Stimulated activated memory B cell treated with anti-CD40 and anti-IgM and Interleukin-4, amounts not matched to agents 10 μg/mL and 1 μg/mL and 100 μg/mL, for 72 hours (primary cell): ENCODE measurements around the gene ZNF562.
"Not testable (repeated sequence)": the region's sequence is repeated elsewhere in the genome, so short reads cannot be mapped to it uniquely, and the experiment has no call there.

Experiments used
- ATAC-seq: fragments of 150-1000 bp; cut with Tn5 transposase; 2 replicates; pipeline ENCODE4 v1.10.0; 2021
- H3K27ac Mint-ChIP-seq: one replicate; pipeline ENCODE4 v1.8.0; 2022; ENCODE audit warnings: mild to moderate bottlenecking, mixed read lengths
- H3K27me3 Mint-ChIP-seq: one replicate; pipeline ENCODE4 v1.8.0; 2022; ENCODE audit warnings: mixed read lengths
- H3K36me3 Mint-ChIP-seq: one replicate; pipeline ENCODE4 v1.8.0; 2022; ENCODE audit warnings: mixed read lengths
- H3K4me1 Mint-ChIP-seq: one replicate; pipeline ENCODE4 v1.8.0; 2022; ENCODE audit warnings: mixed read lengths
- H3K4me3 Mint-ChIP-seq: one replicate; pipeline ENCODE4 v1.8.0; 2022; ENCODE audit warnings: mild to moderate bottlenecking, moderate library complexity, mixed read lengths
- H3K9me3 Mint-ChIP-seq: one replicate; pipeline ENCODE4 v1.8.0; 2022; ENCODE audit warnings: mixed read lengths

ZNF562 gene

DNA sequence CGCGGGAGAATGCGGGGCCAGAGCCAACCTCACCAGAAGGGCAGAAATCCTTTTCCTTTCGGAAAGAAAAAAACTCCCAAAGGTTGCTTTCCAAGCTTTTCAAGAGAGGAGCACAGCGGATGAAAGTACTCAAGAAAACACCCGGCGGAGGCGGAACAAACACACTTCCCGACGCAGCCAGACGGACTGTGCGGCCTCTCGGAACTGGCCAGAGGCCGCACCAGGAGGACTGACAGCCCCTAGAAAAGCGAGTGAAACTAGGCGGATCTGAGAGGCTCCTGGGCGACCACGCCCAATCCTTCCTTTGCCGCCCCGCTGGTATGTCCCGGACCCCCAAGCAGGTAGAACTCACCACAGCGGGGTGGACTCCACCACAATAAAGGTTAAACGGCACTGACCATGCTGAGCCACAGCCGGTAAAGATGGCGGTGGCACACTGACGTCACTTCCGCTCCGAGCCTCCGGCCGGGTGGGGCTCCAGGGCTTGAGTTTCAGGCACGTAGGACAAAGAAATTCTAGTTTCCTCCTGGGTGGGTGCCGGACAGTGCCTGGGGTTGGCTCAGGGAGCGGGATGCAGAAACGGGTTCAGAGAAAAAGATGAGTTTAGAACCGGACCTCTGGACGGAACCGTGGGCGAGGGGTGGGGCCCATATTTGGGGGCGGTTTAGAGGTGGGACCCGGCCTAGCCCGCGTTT, at the start of gene ZNF562:
ZNF562 (minus strand) TSS at position 438 of the 695 bp plus-strand sequence. CDS start 14,356 bp downstream, outside the sequence.
- ATAC-seq, result peak; percentile 94
- Mint-ChIP-seq H3K27me3 (no peaks in the 10 kb centered on the region), H3K27ac (peak within 1 kb of the TSS; percentile 100), H3K36me3 (peaks cover 50% of the 10 kb centered on the region), H3K4me3 (peak within 1 kb of the TSS; percentile 99), H3K4me1 (peaks cover 33% of the 10 kb centered on the region), H3K9me3 (peaks cover 17% of the 10 kb centered on the region)

DNA sequence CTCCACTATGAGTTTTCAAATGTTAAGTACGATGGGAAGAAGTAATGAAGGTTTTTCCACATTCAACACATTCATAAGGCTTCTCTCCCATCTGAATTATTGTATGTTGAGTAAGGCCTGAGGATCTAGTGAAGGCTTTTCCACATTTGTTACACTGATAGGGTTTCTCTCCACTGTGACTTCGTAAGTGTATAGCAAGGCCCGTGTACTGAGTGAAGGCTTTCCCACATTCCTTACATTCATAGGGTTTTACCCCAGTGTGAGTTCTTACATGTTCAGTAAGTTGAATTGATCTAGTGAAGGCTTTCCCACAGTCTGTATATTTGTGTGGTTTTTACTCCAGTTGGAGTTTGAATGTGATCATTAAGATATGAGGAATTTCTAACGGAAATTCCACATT, 49.3 kb upstream of the ZNF562 start:
- Mint-ChIP-seq H3K9me3 (peaks cover 11% of the 10 kb centered on the region), H3K4me3 (no peak overlapping the region), H3K27ac (no peak overlapping the region), H3K4me1 (peaks cover 8% of the 10 kb centered on the region), H3K36me3 (peaks cover 4% of the 10 kb centered on the region), H3K27me3 (no peaks in the 10 kb centered on the region)
- no peak for ATAC-seq

DNA sequence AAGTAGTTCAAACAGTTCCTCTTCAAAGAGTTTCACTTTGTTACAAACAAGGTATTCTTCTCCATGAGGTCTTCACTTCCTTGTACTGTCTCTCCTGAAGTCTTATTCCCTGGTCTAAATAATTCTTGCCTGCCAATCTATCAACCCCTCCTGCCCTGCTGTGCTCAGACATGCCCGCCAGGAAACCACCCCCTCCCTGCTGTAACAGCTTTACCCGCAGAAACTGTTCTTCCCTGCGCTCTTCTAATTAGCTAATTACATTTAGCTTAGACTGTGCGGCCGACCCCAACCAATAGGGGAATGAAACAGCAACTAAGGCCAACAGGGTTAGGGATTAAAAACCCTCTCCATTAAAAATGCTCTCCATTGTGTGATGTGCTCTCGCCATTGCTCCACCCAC, 47.0 kb upstream of the ZNF562 start:
- H3K27ac Mint-ChIP-seq, result peak overlapping the region; percentile 66
- H3K27me3 Mint-ChIP-seq, result peaks cover 19% of the 10 kb centered on the region
- peaks cover 4% of the 10 kb centered on the region for H3K36me3 Mint-ChIP-seq
- H3K4me3 Mint-ChIP-seq, result peak overlapping the region; percentile 25
- no peak for ATAC-seq
- H3K9me3 Mint-ChIP-seq, result peaks cover 14% of the 10 kb centered on the region
- H3K4me1 Mint-ChIP-seq, result peaks cover 8% of the 10 kb centered on the region

DNA sequence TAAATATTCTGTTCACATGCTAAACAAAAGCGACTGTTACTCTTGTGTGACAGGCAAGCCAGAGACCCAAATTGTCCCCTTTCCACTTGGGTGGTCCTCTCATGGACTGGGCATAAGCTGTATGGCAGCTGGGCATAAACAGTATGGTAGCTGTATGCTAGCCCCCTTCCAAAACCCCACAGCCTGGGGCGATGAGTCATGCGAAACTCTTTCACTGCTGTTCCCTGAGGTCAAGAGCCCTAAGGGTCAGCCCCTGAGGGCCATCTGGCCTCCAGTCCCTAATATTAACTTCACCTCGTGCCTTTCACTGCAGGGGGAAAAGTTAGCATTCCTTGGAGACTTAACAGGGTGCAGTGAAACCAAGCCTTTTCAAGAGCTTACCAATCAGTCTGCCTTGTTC, 45.6 kb upstream of the ZNF562 start:
- no peak for ATAC-seq
- peaks cover 21% of the 10 kb centered on the region for H3K27me3 Mint-ChIP-seq
- peaks cover 14% of the 10 kb centered on the region for H3K9me3 Mint-ChIP-seq
- H3K4me3 Mint-ChIP-seq, result no peak overlapping the region
- peaks cover 4% of the 10 kb centered on the region for H3K36me3 Mint-ChIP-seq
- no peak overlapping the region for H3K27ac Mint-ChIP-seq
- peaks cover 8% of the 10 kb centered on the region for H3K4me1 Mint-ChIP-seq

DNA sequence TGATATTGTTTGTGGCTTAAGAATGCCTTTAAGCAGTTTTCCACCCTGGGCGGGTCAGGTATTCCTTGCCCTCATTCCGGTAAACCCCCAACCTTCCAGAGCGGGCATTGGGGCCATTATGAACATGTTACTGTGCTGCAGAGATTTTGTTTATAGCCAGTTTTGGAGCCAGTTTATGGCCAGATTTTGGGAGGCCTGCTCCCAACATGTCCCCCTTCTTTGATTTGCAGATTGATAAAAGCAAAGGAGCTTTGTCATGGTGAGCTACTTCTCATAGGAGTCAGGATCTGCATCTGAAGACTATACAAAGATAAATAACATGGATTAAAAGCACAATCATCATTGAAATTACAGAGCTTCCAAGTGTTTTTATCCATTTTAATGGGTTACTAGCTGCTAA, 36.9 kb upstream of the ZNF562 start:
- Mint-ChIP-seq H3K9me3 (peaks cover 15% of the 10 kb centered on the region), H3K27ac (no peak overlapping the region), H3K4me3 (no peak overlapping the region), H3K4me1 (no peaks in the 10 kb centered on the region), H3K36me3 (peaks cover 12% of the 10 kb centered on the region), H3K27me3 (peaks cover 1% of the 10 kb centered on the region)
- no peak for ATAC-seq

DNA sequence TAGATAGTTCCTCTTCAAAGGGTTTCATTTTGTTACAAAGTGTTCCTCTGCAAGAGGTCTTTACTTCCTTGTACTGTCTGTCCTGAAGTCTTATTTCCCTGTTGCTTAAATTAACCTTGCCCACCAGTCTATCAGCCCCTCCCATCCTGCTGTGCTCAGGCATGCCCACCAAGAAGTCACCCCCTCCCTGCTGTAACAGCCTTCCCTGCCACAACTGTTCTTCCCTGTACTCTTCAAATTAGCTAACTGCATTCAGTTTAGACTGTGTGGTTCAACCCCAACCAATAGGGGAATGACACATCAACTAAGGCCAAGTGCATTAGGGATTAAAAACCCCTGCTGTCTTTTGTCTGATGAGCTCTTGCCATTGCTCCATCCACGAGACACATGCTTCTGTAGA, 34.4 kb upstream of the ZNF562 start:
- no peak overlapping the region for H3K27ac Mint-ChIP-seq
- H3K4me3 Mint-ChIP-seq, result no peak overlapping the region
- peaks cover 15% of the 10 kb centered on the region for H3K9me3 Mint-ChIP-seq
- no peak for ATAC-seq
- H3K36me3 Mint-ChIP-seq, result peaks cover 12% of the 10 kb centered on the region
- H3K27me3 Mint-ChIP-seq, result no peaks in the 10 kb centered on the region
- H3K4me1 Mint-ChIP-seq, result no peaks in the 10 kb centered on the region

DNA sequence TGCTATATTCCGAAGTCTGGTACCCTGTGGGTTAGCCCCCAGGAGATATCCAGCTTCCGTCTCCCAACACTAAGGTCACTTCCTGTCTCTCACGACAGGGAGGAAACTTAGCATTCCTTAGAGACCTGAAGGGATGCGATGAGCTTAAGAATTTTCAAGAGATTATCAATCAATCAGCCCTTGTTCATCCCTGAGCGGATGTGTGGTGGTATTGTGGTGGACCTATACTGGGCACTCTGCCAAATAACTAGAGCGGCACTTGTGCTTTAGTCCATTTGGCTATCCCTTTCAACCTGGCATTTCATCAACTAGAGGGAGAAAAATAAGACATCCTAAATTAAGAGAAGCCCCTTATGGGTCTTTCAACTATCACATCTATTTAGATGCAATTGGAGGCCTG, 30.9 kb upstream of the ZNF562 start:
- no peaks in the 10 kb centered on the region for H3K4me1 Mint-ChIP-seq
- H3K27me3 Mint-ChIP-seq, result no peaks in the 10 kb centered on the region
- no peak overlapping the region for H3K4me3 Mint-ChIP-seq
- H3K36me3 Mint-ChIP-seq, result no peaks in the 10 kb centered on the region
- ATAC-seq, result no peak
- no peak overlapping the region for H3K27ac Mint-ChIP-seq
- H3K9me3 Mint-ChIP-seq, result peaks cover 8% of the 10 kb centered on the region

DNA sequence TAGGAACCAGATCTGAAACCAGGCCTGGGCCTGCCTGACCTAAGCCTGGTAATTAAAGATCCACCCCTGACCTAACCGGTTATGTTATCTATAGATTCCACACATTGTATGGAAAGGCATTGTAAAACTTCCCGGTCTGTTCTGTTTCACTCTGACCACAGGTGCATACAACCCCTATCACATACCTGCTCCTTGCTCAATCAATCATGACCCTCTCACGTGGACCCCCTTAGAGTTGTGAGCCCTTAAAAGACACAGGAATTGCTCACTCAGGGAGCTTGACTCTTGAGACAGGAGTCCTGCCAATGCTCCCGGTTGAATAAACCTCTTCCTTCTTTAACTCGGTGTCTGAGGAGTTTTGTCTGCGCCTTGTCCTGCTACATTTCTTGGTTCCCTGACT, 27.3 kb upstream of the ZNF562 start:
- no peak overlapping the region for H3K4me3 Mint-ChIP-seq
- H3K36me3 Mint-ChIP-seq, result no peaks in the 10 kb centered on the region
- no peak overlapping the region for H3K27ac Mint-ChIP-seq
- H3K27me3 Mint-ChIP-seq, result no peaks in the 10 kb centered on the region
- no peak for ATAC-seq
- peaks cover 8% of the 10 kb centered on the region for H3K9me3 Mint-ChIP-seq
- no peaks in the 10 kb centered on the region for H3K4me1 Mint-ChIP-seq

DNA sequence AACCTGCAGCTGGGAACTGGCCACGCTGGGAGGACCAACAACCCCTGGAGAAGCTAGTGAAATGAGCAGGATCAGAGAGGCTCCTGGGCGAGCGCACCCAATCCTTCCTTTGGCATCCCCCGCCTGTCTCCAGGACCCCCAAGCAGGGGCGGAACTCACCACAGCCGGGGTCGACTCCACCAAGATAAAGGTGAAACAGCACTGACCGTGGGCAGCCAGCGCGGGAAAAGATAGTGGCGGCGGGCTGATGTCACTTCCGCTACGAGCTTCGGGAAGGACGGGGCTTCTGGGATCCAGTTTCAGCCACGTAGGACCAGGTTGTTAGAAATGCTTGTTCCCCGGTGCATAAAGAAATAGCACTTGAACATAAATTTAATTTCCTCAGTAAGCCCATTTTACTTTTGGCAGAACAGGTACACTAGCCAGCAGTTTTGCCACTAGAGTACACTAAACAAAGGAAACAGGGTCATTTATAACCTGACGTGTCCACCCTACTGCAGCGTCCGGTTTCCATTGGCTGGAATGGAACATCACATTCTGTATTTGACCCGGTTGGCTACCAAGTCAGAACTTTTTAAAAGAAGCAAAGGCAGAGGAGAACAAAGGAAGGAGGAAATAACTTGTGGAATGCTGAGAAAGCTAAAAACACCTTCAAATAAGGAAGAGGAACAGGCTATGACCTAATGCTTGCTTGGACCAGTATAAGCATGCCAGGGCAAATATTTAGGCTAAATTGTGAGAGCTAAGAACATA, 25.5 kb upstream of the ZNF562 start:
- H3K36me3 Mint-ChIP-seq, result no peaks in the 10 kb centered on the region
- H3K4me1 Mint-ChIP-seq, result no peaks in the 10 kb centered on the region
- ATAC-seq, result no peak
- no peak overlapping the region for H3K4me3 Mint-ChIP-seq
- H3K9me3 Mint-ChIP-seq, result peaks cover 8% of the 10 kb centered on the region
- H3K27me3 Mint-ChIP-seq, result no peaks in the 10 kb centered on the region
- no peak overlapping the region for H3K27ac Mint-ChIP-seq

DNA sequence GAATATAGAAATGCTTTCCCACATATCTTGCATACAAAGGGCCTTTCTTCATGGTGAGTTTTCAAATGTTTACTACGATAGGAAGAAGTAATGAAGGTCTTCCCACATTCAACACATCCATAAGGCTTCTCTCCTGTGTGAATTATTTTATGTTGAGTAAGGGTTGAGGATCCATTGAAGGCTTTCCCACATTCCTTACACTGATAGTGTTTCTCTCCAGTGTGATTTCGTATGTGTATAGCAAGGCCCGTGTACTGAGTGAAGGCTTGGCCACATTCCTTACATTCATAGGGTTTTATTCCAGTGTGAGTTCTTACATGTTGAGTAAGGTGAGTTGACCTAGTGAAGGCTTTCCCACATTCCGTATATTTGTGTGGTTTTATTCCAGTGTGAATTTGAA, 15.4 kb upstream of the ZNF562 start:
- peaks cover 21% of the 10 kb centered on the region for H3K9me3 Mint-ChIP-seq
- H3K4me3 Mint-ChIP-seq, H3K27ac Mint-ChIP-seq, H3K36me3 Mint-ChIP-seq, H3K27me3 Mint-ChIP-seq, ATAC-seq, H3K4me1 Mint-ChIP-seq: not testable (repeated sequence)

DNA sequence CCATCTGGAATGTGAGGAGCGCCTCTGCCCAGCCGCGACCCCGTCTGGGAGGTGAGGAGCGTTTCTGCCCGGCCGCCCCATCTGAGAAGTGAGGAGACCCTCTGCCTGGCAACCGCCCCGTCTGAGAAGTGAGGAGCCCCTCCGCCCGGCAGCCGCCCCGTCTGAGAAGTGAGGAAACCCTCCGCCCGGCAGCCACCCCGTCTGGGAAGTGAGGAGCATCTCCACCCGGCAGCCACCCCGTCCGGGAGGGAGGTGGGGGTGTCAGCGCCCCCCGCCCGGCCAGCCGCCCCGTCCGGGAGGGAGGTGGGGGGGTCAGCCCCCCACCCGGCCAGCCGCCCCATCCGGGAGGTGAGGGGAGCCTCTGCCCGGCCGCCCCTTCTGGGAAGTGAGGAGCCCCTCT, 5.1 kb upstream of the ZNF562 start:
- not testable (repeated sequence) for ATAC-seq

DNA sequence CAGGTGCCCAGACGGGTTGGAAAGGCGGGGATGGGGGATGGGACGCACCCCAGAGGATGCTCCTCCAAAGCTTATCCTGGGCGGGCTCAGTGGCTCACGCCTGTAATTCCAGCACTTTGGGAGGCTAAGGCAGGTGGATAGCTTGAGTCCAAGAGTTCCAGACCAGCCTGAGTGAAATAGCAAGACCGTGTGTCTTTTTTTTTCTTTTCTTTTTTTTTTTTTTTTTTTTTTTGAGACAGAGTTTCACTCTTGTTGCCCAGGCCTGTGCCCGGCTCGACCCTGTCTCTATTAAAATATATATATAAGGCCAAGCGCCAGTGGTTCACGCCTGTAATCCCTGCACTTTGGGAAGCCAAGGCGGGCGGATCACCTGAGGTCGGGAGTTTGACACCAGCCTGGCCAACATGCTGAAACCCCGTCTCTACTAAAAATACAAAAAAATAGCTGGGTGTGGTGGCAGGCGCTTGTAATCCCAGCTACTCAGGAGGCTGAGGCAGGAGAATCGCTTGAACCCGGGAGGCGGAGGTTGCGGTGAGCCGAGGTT, 530 bp upstream of the ZNF562 start:
- H3K4me3 Mint-ChIP-seq, result peak overlapping the region; percentile 99
- H3K9me3 Mint-ChIP-seq, result peaks cover 16% of the 10 kb centered on the region
- not testable (repeated sequence) for H3K27me3 Mint-ChIP-seq, ATAC-seq
- peaks cover 29% of the 10 kb centered on the region for H3K4me1 Mint-ChIP-seq
- peaks cover 43% of the 10 kb centered on the region for H3K36me3 Mint-ChIP-seq
- peak overlapping the region; percentile 100 for H3K27ac Mint-ChIP-seq

More for the DNA sequence above, 5.1 kb upstream of the ZNF562 start:
- not testable (repeated sequence) for H3K9me3 Mint-ChIP-seq, H3K27ac Mint-ChIP-seq, H3K36me3 Mint-ChIP-seq, H3K27me3 Mint-ChIP-seq, H3K4me1 Mint-ChIP-seq, H3K4me3 Mint-ChIP-seq

DNA sequence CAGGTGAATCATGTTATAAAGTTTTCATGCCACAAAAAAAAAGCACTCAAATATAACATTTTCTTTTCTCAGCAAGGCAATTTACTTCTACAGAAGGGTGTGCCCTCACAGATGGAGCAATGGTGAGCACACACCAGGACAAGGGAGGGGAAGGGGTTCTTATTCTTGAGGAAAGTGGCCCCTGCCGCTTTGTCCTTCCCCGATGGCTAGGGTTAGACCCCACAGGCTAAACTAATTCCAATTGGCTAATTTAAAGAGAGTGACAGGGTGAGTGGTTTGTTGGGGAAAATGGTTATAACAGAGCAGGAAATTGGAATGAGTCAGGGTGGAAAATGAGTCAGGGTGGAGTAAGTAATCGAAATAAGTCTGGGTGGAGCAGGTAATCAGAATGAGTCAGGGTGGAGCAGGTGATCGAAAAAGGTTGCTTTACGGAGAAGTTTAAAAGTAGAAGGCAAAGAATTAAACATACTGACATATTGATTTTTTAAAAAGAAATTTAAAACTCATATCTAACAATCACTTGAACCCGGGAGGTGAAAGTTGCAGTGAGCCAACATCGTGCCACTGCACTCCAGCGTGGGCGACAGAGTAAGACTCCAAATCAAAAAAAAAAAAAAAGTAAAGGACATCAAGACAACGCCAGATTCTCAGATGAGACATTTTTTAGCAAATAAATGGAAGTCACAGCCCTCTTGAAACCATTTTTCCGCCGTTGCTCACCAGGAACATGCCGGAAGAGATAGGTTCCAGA, 813 bp downstream of the ZNF562 start:
- peaks cover 36% of the 10 kb centered on the region for H3K4me1 Mint-ChIP-seq
- peak overlapping the region; percentile 100 for H3K27ac Mint-ChIP-seq
- peaks cover 17% of the 10 kb centered on the region for H3K9me3 Mint-ChIP-seq
- ATAC-seq, result no peak
- peak overlapping the region; percentile 99 for H3K4me3 Mint-ChIP-seq
- H3K36me3 Mint-ChIP-seq, result peaks cover 57% of the 10 kb centered on the region
- no peaks in the 10 kb centered on the region for H3K27me3 Mint-ChIP-seq

DNA sequence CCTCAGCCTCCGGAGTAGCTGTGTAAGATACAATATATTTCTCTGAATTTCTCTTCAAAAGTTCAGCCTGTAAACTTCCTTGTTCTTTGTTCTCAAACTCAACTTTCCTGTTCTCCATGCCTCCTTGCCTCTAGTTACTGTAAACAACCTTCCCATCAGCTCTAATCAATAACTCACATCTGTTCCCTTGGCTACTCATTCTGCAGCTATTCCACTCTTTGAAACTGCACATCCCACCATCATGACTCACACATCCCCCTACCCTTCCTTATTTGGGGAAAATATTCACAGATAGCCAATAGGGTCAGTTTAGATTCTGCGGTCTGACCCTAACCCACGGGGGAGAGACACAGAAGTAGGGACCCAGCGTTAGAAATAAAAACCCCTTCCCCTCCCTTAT, 2.0 kb downstream of the ZNF562 start:
- Mint-ChIP-seq H3K4me1 (peaks cover 47% of the 10 kb centered on the region), H3K36me3 (peaks cover 69% of the 10 kb centered on the region), H3K9me3 (peaks cover 26% of the 10 kb centered on the region), H3K27me3 (no peaks in the 10 kb centered on the region), H3K4me3 (peak overlapping the region; percentile 10), H3K27ac (no peak overlapping the region)
- no peak for ATAC-seq

DNA sequence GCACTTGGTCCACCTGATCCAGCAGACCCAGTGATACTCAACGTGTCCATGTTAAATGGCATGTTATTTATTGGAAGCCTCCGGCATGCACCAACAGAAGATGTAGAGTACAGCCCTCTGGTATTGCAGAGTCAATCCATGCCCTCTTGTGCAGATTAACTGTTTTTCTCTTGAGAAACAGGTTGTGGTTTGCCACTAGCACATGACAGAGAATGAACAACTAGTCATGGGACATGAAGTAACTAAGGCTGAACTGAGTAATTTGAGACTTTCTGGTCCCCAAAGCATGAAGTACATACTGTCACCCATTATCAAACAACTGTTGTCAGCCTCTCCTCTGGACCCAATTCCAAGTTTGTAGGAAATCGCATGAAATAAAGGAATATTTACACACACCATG, 3.2 kb downstream of the ZNF562 start:
- H3K4me3 Mint-ChIP-seq, result no peak overlapping the region

More for the DNA sequence above, 3.2 kb downstream of the ZNF562 start:
- Mint-ChIP-seq H3K27ac (no peak overlapping the region), H3K36me3 (peaks cover 81% of the 10 kb centered on the region), H3K27me3 (no peaks in the 10 kb centered on the region), H3K9me3 (peaks cover 33% of the 10 kb centered on the region), H3K4me1 (peaks cover 53% of the 10 kb centered on the region)
- ATAC-seq, result no peak
